H1 (cell line): ENCODE data around the gene MID2. TPM values are rescaled to one million over a fixed set of nuclear protein-coding genes. Genes with fewer than 3 reads are reported as not detected.

Experiments
- CTCF ChIA-PET: fragments of 300-600 bp; sonication (Branson Sonifier 250); formaldehyde crosslinking; loops from one replicate; lab custom pipeline; 2021; ENCODE audit not compliant: partially characterized antibody; lab: Charles Lee
- POLR2A ChIA-PET: fragments of 300-600 bp; sonication (Branson Sonifier 250); formaldehyde crosslinking; loops from one replicate; lab custom pipeline; 2021; ENCODE audit warnings: inconsistent platforms; ENCODE audit not compliant: partially characterized antibody; lab: Charles Lee
- DNase-seq, 2 experiments: peaks; one replicate each; pipeline versions ENCODE4 v3.0.0 to v3.0.0-alpha.2; 2010 to 2022; ENCODE audit warnings: low spot score in 2 of 2, low read depth in 1 of 2, mixed read lengths in 1 of 2
- FAIRE-seq: peaks from 2 replicates; lab custom pipeline; 2011; peaks lifted over from hg19 to GRCh38; lab: Jason Lieb, UNC
- H2AFZ ChIP-seq: 2 replicates; pipeline ENCODE4 v1.8.1; 2012; ENCODE audit warnings: low read length, inconsistent platforms
- H2AK5ac ChIP-seq: 2 replicates; pipeline ENCODE4 v1.6.1; 2013; ENCODE audit warnings: low read depth, low read length
- H2BK120ac ChIP-seq: replicated peaks from 2 replicates; pipeline ENCODE3; 2013; ENCODE audit warnings: low read depth, low read length, inconsistent platforms
- H2BK12ac ChIP-seq: 2 replicates; pipeline ENCODE4 v1.6.1; 2013; ENCODE audit warnings: low read depth, low read length
- H2BK15ac ChIP-seq: 2 replicates; pipeline ENCODE4 v1.6.1; 2013; ENCODE audit warnings: low read length
- H2BK20ac ChIP-seq: 2 replicates; pipeline ENCODE4 v1.6.1; 2013; ENCODE audit warnings: low read length
- H2BK5ac ChIP-seq: 2 replicates; pipeline ENCODE4 v1.6.1; 2013; ENCODE audit warnings: low read depth, low read length
- H3K14ac ChIP-seq: 2 replicates; pipeline ENCODE4 v1.6.1; 2013; ENCODE audit warnings: inconsistent platforms; ENCODE audit not compliant: insufficient read length
- H3K18ac ChIP-seq: 2 replicates; pipeline ENCODE4 v1.6.1; 2013; ENCODE audit warnings: low read length; ENCODE audit errors: extremely low read depth
- H3K23ac ChIP-seq: 2 replicates; pipeline ENCODE4 v1.6.1; 2013; ENCODE audit warnings: inconsistent platforms; ENCODE audit not compliant: insufficient read length
- H3K23me2 ChIP-seq: 2 replicates; pipeline ENCODE4 v1.6.1; 2013; ENCODE audit warnings: low read depth, low read length
- H3K27ac ChIP-seq: 2 replicates; pipeline ENCODE4 v1.6.1; 2011; ENCODE audit warnings: low read depth, low read length, inconsistent platforms
- H3K27me3 ChIP-seq, 4 experiments: replicated peaks in 1 of 4; 1 replicate in 1 of 4; 2 replicates in 3 of 4; pipeline versions ENCODE4 v1.6.1 to v1.8.1; 2011 to 2013; ENCODE audit warnings: low read length in 3 of 4, mild to moderate bottlenecking in 3 of 4, inconsistent platforms in 2 of 4, mixed read lengths in 2 of 4, moderate library complexity in 1 of 4; ENCODE audit not compliant: control insufficient read depth in 3 of 4, insufficient read depth in 3 of 4; ENCODE audit errors: extremely low read depth in 1 of 4
- H3K36me3 ChIP-seq, 4 experiments: 2 replicates each; pipeline versions ENCODE4 v1.6.1 to v1.8.1; 2011 to 2013; ENCODE audit warnings: mild to moderate bottlenecking in 4 of 4, low read length in 3 of 4, moderate library complexity in 2 of 4, control low read depth in 1 of 4, inconsistent platforms in 1 of 4; ENCODE audit not compliant: insufficient read depth in 4 of 4, control insufficient read depth in 2 of 4
- H3K4ac ChIP-seq: replicated peaks from 2 replicates; pipeline ENCODE3; 2013; ENCODE audit warnings: low read length, low read depth, mixed read lengths, inconsistent platforms; ENCODE audit not compliant: insufficient read length
- H3K4me1 ChIP-seq, 4 experiments: replicated peaks in 1 of 4; 1 replicate in 1 of 4; 2 replicates in 3 of 4; pipeline versions ENCODE4 v1.6.1 to v1.8.1; 2011 to 2013; ENCODE audit warnings: low read length in 3 of 4, inconsistent platforms in 2 of 4, mixed read lengths in 1 of 4; ENCODE audit not compliant: insufficient read depth in 4 of 4, control insufficient read depth in 3 of 4
- H3K4me2 ChIP-seq, 2 experiments: 2 replicates each; pipeline versions ENCODE4 v1.6.1 to v1.8.1; 2011 to 2013; ENCODE audit warnings: low read depth in 2 of 2, low read length in 2 of 2, control low read depth in 1 of 2, inconsistent platforms in 1 of 2, mild to moderate bottlenecking in 1 of 2; ENCODE audit not compliant: insufficient read depth in 1 of 2
- H3K4me3 ChIP-seq, 4 experiments: fragments of 200-600, 300-600 bp in 1 of 4; sonication (generic), shearing (Covaris generic), sonication (Bioruptor Twin) in 1 of 4; 2 replicates each; pipeline versions ENCODE4 v1.5.1 to v1.8.1; 2011 to 2016; ENCODE audit warnings: low read length in 4 of 4, low read depth in 3 of 4, control low read depth in 2 of 4, inconsistent platforms in 2 of 4, mild to moderate bottlenecking in 2 of 4, mixed read lengths in 1 of 4, moderate library complexity in 1 of 4; ENCODE audit not compliant: insufficient read depth in 2 of 4; ENCODE audit errors: extremely low read depth in 1 of 4
- H3K56ac ChIP-seq: replicated peaks from 2 replicates; pipeline ENCODE3; 2013; ENCODE audit warnings: low read depth, mild to moderate bottlenecking, mixed read lengths, low read length, inconsistent platforms; ENCODE audit not compliant: insufficient read length
- H3K79me1 ChIP-seq: 2 replicates; pipeline ENCODE4 v1.6.1; 2013; ENCODE audit warnings: low read depth, low read length, control low read depth
- H3K79me2 ChIP-seq, 2 experiments: 2 replicates each; pipeline versions ENCODE4 v1.6.1 to v1.8.1; 2012 to 2013; ENCODE audit warnings: low read length in 2 of 2, mild to moderate bottlenecking in 2 of 2, inconsistent platforms in 1 of 2; ENCODE audit not compliant: insufficient read depth in 2 of 2, control insufficient read depth in 1 of 2
- H3K9ac ChIP-seq, 4 experiments: replicated peaks in 1 of 4; 1 replicate in 1 of 4; 2 replicates in 3 of 4; pipeline versions ENCODE4 v1.6.1 to v1.8.1; 2011 to 2013; ENCODE audit warnings: low read depth in 3 of 4, low read length in 3 of 4, control low read depth in 2 of 4, mild to moderate bottlenecking in 2 of 4, moderate library complexity in 2 of 4, inconsistent platforms in 1 of 4; ENCODE audit errors: extremely low read depth in 1 of 4
- H3K9me3 ChIP-seq, 2 experiments: 2 replicates each; pipeline versions ENCODE4 v1.6.1 to v1.8.1; 2012 to 2013; ENCODE audit warnings: mild to moderate bottlenecking in 2 of 2, moderate library complexity in 2 of 2, control low read depth in 1 of 2, inconsistent platforms in 1 of 2, low read depth in 1 of 2, low read length in 1 of 2, mixed read lengths in 1 of 2; ENCODE audit not compliant: insufficient read depth in 2 of 2
- H4K20me1 ChIP-seq, 2 experiments: replicated peaks in 1 of 2; 2 replicates each; pipeline versions ENCODE3 to v1.8.1; 2011 to 2013; ENCODE audit warnings: inconsistent platforms in 2 of 2, low read length in 2 of 2, mild to moderate bottlenecking in 1 of 2; ENCODE audit not compliant: insufficient read depth in 2 of 2, control insufficient read depth in 1 of 2
- H4K5ac ChIP-seq: 2 replicates; pipeline ENCODE4 v1.6.1; 2013; ENCODE audit warnings: low read length, low read depth, mixed read lengths, inconsistent platforms; ENCODE audit not compliant: insufficient read length
- H4K8ac ChIP-seq: 2 replicates; pipeline ENCODE4 v1.8.0; 2013; ENCODE audit warnings: mild to moderate bottlenecking, moderate library complexity, low read length, inconsistent platforms; ENCODE audit not compliant: insufficient read depth; ENCODE audit errors: extremely low read depth
- H4K91ac ChIP-seq: replicated peaks from 2 replicates; pipeline ENCODE3; 2013; ENCODE audit warnings: low read length, mixed read lengths, inconsistent platforms; ENCODE audit not compliant: insufficient read length
- BACH1 ChIP-seq: IDR thresholded peaks from 2 replicates; pipeline ENCODE4 v1.6.1; 2012; ENCODE audit warnings: low read length, improper control_type of control experiment
- CEBPB ChIP-seq: IDR thresholded peaks from 2 replicates; pipeline ENCODE4 v1.6.1; 2012; ENCODE audit warnings: low read depth, low read length
- CTBP2 ChIP-seq: IDR thresholded peaks from 2 replicates; pipeline ENCODE4 v1.7.0; 2011; ENCODE audit warnings: borderline replicate concordance, mild to moderate bottlenecking, moderate library complexity, mixed read lengths, low read length; ENCODE audit not compliant: insufficient read depth, insufficient read length
- GTF2F1 ChIP-seq: IDR thresholded peaks from 2 replicates; pipeline ENCODE4 v1.6.1; 2012; ENCODE audit warnings: low read depth, low read length, improper control_type of control experiment, borderline replicate concordance
- MAFK ChIP-seq: IDR thresholded peaks from 2 replicates; pipeline ENCODE4 v1.6.1; 2012; ENCODE audit warnings: low read depth, mild to moderate bottlenecking, improper control_type of control experiment, low read length
- RAD21 ChIP-seq, 2 experiments: IDR thresholded peaks in 1 of 2; conservative IDR thresholded peaks in 1 of 2; 2 replicates each; pipeline ENCODE4 v1.6.1; 2011; ENCODE audit warnings: low read depth in 2 of 2, low read length in 2 of 2, improper control_type of control experiment in 1 of 2, inconsistent platforms in 1 of 2, mild to moderate bottlenecking in 1 of 2, moderate library complexity in 1 of 2
- SAP30 ChIP-seq: fragments of 300-600 bp; sonication (generic); IDR thresholded peaks from 2 replicates; pipeline ENCODE4 v1.7.1; 2012; ENCODE audit warnings: low read length, moderate library complexity, mild to moderate bottlenecking, inconsistent platforms; ENCODE audit not compliant: insufficient read depth, insufficient replicate concordance
- SP1 ChIP-seq: IDR thresholded peaks from 2 replicates; pipeline ENCODE4 v1.6.1; 2011; ENCODE audit warnings: low read depth, low read length
- SP2 ChIP-seq: IDR thresholded peaks from 2 replicates; pipeline ENCODE4 v1.6.1; 2012; ENCODE audit warnings: mild to moderate bottlenecking, low read length, inconsistent platforms
- TAF7 ChIP-seq: optimal IDR thresholded peaks from 2 replicates; pipeline ENCODE3; 2011; ENCODE audit warnings: low read depth, mild to moderate bottlenecking, inconsistent platforms, low read length, moderate library complexity, borderline replicate concordance
- TEAD4 ChIP-seq: IDR thresholded peaks from 2 replicates; pipeline ENCODE4 v1.6.1; 2012; ENCODE audit warnings: low read depth, low read length, inconsistent platforms, mixed read lengths
- WGBS, 2 experiments: shearing (Covaris generic) in 1 of 2; methylation state at CpG; one replicate each; pipeline versions ENCODE4 v1.1.6 to v1.1.7; 2013 to 2015; ENCODE audit warnings: low lambda C conversion rate in 2 of 2, mixed read lengths in 2 of 2, inconsistent platforms in 1 of 2, low coverage in 1 of 2, missing lambda C conversion rate in 1 of 2; ENCODE audit not compliant: insufficient replicate concordance in 2 of 2, insufficient coverage in 1 of 2, insufficient read length in 1 of 2; ENCODE audit errors: extremely low coverage in 1 of 2, missing lambda C conversion rate in 1 of 2; 5-methylcytosine and 5-hydroxymethylcytosine counted together
- polyA plus RNA-seq, 7 experiments: library from polyadenylated mRNA; depleted of rRNA in 3 of 7; stranded (reverse) in 5 of 7; unstranded in 2 of 7; fragments of >200 nt in 5 of 7; fragments of 200-250 nt in 2 of 7; gene quantifications; 1 replicate in 5 of 7; 2 replicates in 1 of 7; 4 replicates in 1 of 7; pipeline versions ENCODE4 v1.2.1 to v1.2.3, GENCODE V29; 2011 to 2013; ENCODE audit warnings: missing spikeins in 2 of 7, mixed read lengths in 2 of 7
- total RNA-seq: library from RNA; stranded (reverse); fragmentation: NEBNext Ultra II Directional; extraction: Animal tissue kit (Norgen Biotek cat#: 25700); gene quantifications from 2 replicates; pipeline ENCODE4 v1.2.1, GENCODE V29; 2021

MID2 gene
- total and polyA plus RNA-seq, 2 of the 8 experiments (the other 6 are each of a cell fraction or from before 2014, with no cell fraction given): 0.98 to 1.7 TPM

DNA sequence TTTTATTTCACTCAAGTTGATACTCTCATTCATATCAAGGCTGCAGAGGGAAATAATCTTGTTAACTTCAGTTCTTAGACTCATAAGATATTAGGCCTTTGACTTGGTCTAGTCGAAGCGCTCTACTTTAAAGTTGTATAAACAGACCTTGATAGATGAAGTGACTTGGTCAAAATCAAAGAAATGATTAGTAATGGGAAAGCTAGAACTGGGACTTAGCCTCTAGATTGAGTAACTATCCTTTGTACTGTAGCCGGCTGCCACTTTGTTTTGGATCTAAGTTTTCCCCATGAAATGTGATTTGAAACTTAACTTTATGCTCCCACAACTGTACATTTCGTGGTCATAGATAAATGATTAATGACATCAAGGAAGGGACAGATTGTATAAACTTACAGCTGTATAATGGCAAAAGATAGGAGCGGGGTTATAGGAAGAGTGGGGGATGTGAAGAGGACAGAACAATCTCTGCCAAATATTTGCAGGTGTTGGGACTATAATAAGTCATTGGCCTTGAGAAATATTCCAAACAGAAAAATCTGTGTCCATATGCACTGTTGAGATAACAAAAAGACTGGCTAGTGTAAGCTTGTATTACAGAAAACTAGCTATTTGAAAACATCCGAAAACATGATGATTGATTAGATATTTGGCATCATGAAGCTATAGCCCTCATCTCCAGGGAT is 17.2 kb downstream of the MID2 start:
- Histone ChIP-seq H3K23ac (no peak overlapping the region), H3K27ac (no peak overlapping the region), H2AK5ac (no peak overlapping the region), H2BK12ac (no peak overlapping the region), H4K8ac (no peak overlapping the region), H3K4ac (no peak overlapping the region), H4K91ac (no peak overlapping the region), H3K14ac (no peak overlapping the region), H2BK120ac (no peak overlapping the region), H3K9me3 (no peaks in the 10 kb centered on the region), H3K79me1 (no peaks in the 10 kb centered on the region), H3K9ac (no peak overlapping the region), H3K18ac (no peak overlapping the region), H3K23me2 (no peaks in the 10 kb centered on the region), H3K79me2 (no peaks in the 10 kb centered on the region), H3K36me3 (no peaks in the 10 kb centered on the region), H2BK5ac (no peak overlapping the region), H3K4me1 (no peaks in the 10 kb centered on the region), H4K20me1 (no peaks in the 10 kb centered on the region), H2AFZ (no peak overlapping the region), H2BK20ac (no peak overlapping the region), H2BK15ac (no peak overlapping the region), H3K4me3 (no peak overlapping the region), H3K56ac (no peak overlapping the region), H3K27me3 (no peaks in the 10 kb centered on the region), H4K5ac (no peak overlapping the region), H3K4me2 (no peak overlapping the region)
- ChIA-PET POLR2A (no interaction called here), CTCF (interaction anchor here (0.6 kb wide), 1 partner anchor 810 kb away, joined by 3 read pairs; no protein-coding TSS in a partner anchor)
- FAIRE-seq: no peak
- 85% methylated on average over 6 of the region's 6 CpGs; no CpG with 5 or more reads in 1 of the 2 experiments for WGBS, 2 experiments
- TF ChIP-seq SP1 (no peak), CEBPB (no peak), SAP30 (no peak), MAFK (no peak), CTBP2 (no peak), TAF7 (no peak), RAD21 (IDR thresholded peaks at IDR 0.05 in 1 of 2, conservative IDR thresholded peaks at IDR 0.05 in 1 of 2; ENCODE audit: low read depth in 2 of 2, low read length in 2 of 2) (no peak), GTF2F1 (no peak), TEAD4 (no peak), BACH1 (no peak), SP2 (no peak)
- no peak for DNase-seq
